Left colon (tissue), 2 donors: Measurements from ENCODE around the gene ZNF181. TPM values are rescaled to one million over a fixed set of nuclear protein-coding genes. Genes with fewer than 3 reads are reported as not detected.
"Not testable (repeated sequence)": the region's sequence is repeated elsewhere in the genome, so short reads cannot be mapped to it uniquely, and the experiment has no call there.

Source experiments
- ATAC-seq: fragments of 200-7000 bp; cut with Tn5 transposase; one replicate; pipeline ENCODE4 v1.9.1; 2020; ENCODE audit warnings: mild to moderate bottlenecking, moderate library complexity
- DNase-seq, 2 donors: peaks; one replicate each; pipeline ENCODE4 v3.0.0-alpha.2; 2020
- intact Hi-C, 2 donors: fragments of 100-400 bp; cut with DNase I in 1 of 2; cut with micrococcal nuclease in 1 of 2; formaldehyde crosslinking; loops; one replicate each; pipeline versions ENCODE4 v1.11.2 to v1.14.0; 2022; cut with DNase I, micrococcal nuclease
- long read RNA-seq: library from polyadenylated mRNA; unstranded; transcript quantifications from one replicate; pipeline ENCODE4 v2.0.0, GENCODE V29; 2021
- total RNA-seq, 2 donors: library from RNA; stranded (reverse); fragmentation: NEBNext Ultra II Directional; extraction: Animal tissue kit (Norgen Biotek cat#: 25700); gene quantifications; one replicate each; pipeline ENCODE4 v1.2.1, GENCODE V29; 2021
- donor health status: DM: no; HTN: no; CAD: no.
- donor health status: DM: yes; HTN: yes; CAD: no.

The ZNF181 gene
- 10 to 100 TPM in 1 of 2 donors, 1 to 10 TPM in 1; 8.4 to 10.1 TPM for total RNA-seq
- long read RNA-seq, partial matches to known transcripts, result 0 of 10 reads
- long read RNA-seq, other reads (novel, unspliced or antisense), result 8 of 10 reads

DNA sequence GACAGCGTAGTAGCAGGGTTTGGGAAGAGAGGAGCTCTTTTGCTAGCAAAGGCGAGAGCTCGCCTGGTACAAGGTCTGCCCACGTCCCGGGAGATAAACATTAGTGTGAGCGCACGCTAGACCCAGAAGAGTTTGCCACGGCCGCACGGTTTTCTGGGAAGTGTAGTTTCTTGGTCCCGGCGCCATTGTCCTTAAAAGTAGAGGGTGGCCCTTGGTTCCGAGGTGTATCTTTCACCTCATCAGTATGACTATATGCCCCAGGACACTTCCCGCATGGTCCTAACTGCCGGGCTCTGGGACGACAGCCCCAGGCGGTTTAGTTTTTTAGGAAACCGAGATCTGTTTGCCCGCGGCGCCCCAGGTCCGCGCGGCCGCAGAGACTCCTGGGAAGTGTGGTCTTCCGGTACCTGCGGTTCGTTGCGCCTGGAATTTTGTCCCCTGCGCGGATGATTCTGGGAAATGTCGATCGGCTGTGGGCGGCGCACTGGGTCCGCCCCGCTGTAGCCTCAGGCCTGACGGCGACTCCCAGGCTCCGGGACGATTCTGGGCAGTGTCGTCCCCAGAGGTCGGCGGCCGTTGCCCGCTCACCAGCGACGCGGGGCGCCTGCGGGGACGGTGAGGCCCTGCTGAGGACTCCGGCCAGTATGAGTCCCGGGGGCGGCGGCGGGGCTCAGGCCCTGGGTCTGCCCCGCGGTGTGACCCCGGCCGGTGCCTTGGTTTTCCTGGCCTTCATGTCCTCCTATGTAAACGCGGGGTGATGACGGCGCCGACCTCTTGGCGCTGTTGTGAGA, at the start of gene ZNF181:
Gene ZNF181 (plus strand): TSS at position 498 of the 791 bp plus-strand sequence. CDS start 795 bp downstream, outside the sequence.
- intact Hi-C loops, result no loop called here
- ATAC-seq, result peak; percentile 92
- peak; percentile 89 for DNase-seq

GRCh38 chr19:34685266-34685665, 48.8 kb upstream of the ZNF181 start:
- intact Hi-C loops, ATAC-seq, DNase-seq: not testable (repeated sequence)

DNA sequence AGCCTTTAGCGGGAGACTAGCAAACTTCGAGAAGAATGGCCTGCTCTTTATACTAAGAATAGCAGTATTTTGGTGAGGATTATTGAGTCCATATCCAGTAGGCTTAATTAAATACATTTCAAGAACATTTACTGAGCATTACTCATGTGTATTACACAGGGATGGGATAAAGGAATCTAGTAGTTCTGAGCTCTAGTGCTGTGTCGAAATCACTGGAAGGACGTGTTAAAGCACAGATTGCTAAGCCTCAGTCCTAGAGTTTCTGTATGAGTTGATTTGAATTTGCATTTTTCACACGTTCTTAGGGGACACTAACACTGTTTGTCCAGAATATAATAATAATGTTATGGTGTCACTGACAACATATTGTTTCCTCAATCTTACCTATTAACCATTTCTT, 47.6 kb upstream of the ZNF181 start:
- DNase-seq, result no peak
- intact Hi-C loops, result no loop called here
- ATAC-seq, result no peak

- intact Hi-C loops, result no loop called here
- ATAC-seq (no peak), DNase-seq (no peak)
Observed at GRCh38 chr19:34687348-34687747, 46.7 kb upstream of the ZNF181 start.

- intact Hi-C loops, result no loop called here
- ATAC-seq, result no peak
- no peak for DNase-seq
Observed at GRCh38 chr19:34688592-34688991, 45.5 kb upstream of the ZNF181 start.

- intact Hi-C loops, result no loop called here
- ATAC-seq, result no peak
- no peak for DNase-seq
Observed at GRCh38 chr19:34690372-34690771, 43.7 kb upstream of the ZNF181 start.

- ATAC-seq, result no peak
- intact Hi-C loops, result no loop called here
- DNase-seq, result no peak
Observed at GRCh38 chr19:34692549-34692948, 41.5 kb upstream of the ZNF181 start.

DNA sequence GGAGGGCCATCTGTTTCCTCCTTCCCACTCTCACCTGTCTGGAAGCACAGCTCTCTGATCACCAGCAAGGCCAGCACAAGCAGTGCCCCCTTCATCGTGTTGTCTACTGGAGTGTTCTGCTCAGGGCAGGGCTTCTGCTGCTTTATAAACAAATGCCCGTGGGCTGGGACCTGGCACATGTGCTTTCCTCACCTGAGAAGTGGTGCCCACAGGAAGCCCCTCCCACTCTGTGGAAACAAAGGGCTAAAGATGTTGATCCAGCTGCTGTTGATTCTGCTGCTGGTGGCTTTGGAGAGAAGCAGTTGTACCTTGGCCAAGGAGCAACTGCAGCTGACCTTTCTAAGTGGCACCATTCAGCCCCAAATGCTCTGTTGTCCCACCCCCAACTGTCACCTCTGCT, 26.4 kb upstream of the ZNF181 start:
- no peak for ATAC-seq
- DNase-seq, result no peak
- intact Hi-C loops, result no loop called here

DNA sequence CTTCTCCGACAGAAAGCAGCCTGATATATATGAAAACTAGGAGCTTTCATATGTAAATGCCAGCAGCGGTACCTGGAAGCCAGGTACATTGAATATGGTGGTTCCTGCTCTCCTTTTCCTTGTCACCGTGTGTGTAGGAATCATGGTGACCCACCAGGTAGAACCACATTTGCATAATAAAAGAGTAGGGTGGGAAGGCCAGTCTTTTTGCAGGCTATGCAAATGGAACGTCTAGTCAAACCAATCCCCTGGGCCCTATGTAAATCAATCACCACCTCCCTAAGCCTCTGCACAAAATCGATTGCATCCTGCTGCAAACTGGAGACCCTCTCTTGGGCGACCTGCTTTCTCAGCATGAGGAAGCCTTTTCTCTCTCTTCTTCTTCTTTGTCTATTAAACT, 22.2 kb upstream of the ZNF181 start:
- intact Hi-C loops, result loop anchor here in 1 of 2 donors (2.0 to 5.0 kb wide), 2 partner anchors 73 to 210 kb away; no protein-coding TSS in a partner anchor
- no peak for ATAC-seq
- no peak for DNase-seq

- peak in 1 of 2 donors; percentile 25 for DNase-seq
- ATAC-seq, result peak; percentile 69
- intact Hi-C loops, result loop anchor here in 1 of 2 donors (2.0 to 5.0 kb wide), 2 partner anchors 74 to 210 kb away; no protein-coding TSS in a partner anchor
Observed at GRCh38 chr19:34712395-34713261, 21.4 kb upstream of the ZNF181 start.

DNA sequence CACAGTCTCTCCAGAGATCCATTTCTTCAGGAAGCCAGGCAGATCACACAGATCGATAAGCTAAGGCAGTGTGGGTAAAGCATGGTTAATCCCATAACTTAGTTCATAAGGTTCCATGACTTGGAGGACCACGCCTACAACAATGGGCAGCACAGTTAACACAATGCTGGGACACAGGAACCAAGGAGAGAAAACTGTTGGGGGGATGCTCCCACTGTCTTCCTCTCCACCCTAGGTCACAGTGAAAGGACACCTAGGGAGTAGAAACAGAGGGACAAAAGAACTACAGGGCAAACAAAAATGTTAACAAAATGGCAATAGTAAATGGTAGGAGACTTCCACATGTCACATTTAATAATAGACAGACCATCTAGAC, 20.8 kb upstream of the ZNF181 start:
- DNase-seq, result no peak
- no peak for ATAC-seq
- intact Hi-C loops, result loop anchor here in 1 of 2 donors (2.0 to 5.0 kb wide), 2 partner anchors 74 to 211 kb away; no protein-coding TSS in a partner anchor

GRCh38 chr19:34715357-34715756, 18.7 kb upstream of the ZNF181 start:
- ATAC-seq (no peak), DNase-seq (no peak)
- intact Hi-C loops, result no loop called here

DNA sequence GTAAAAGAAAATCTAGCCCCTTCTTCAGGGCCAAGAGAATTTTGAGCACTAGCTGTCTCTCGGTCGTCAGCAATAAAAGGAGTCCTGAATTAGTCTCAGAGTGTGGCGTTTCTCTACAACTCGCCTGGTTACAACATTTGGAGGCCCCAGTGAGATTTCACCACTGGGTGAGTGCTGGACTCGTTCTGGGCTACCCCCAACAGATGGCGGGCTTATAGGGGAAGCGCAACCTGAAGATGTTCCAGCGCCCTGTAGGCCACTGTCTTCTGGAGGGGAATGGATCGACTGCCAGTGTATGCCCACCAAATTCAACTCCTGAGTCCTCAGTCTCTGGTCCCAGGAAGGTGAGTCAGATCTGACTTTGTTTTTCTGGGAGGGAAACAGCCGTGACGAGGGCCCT, 11.7 kb upstream of the ZNF181 start:
- ATAC-seq, result no peak
- no peak for DNase-seq
- intact Hi-C loops, result no loop called here

- no peak for DNase-seq
- intact Hi-C loops, result no loop called here
- ATAC-seq, result no peak
Observed at GRCh38 chr19:34725400-34725799, 8.6 kb upstream of the ZNF181 start.

DNA sequence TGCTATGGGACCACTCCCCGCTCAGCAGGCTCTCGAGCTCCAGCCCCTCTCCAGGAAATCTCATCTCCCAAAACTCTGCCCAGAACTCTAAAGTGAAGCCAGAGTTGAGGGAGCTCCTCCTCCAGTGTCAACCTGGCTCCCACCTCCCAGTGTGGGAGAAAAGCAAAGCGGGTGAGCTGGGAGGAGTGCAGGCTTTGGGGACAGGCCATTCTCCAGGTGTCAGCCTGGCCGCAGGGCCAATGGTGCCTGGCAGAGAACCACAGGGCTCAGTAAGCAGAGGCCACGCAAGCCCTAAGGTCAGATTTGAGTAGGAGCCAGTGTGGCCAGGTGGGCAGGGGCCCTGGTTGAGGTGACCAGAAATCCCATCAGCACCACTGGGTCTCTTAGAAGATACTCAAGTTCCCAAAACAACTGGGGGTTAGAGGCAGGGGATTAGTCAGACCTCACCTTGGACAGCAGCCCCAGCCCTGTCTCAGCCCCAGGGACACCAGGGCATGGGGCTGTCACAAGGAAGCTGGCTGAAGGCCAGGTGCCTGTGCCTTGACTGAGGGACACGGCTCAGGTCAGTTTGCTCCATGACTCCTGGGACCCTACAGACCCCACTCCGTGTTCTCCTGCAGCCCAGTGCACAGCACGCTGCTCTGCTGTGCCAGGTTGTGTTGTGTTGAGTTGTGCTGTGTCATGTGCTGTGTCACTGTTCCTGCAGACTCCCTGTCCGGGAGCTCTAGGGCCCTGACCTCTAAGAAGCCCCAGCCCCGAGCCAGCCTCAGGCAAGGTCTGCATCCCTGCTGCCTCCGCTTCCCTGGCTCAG, 2.8 kb upstream of the ZNF181 start:
- DNase-seq (peak in 1 of 2 donors; percentile 8), ATAC-seq (no peak)
- intact Hi-C loops, result no loop called here

DNA sequence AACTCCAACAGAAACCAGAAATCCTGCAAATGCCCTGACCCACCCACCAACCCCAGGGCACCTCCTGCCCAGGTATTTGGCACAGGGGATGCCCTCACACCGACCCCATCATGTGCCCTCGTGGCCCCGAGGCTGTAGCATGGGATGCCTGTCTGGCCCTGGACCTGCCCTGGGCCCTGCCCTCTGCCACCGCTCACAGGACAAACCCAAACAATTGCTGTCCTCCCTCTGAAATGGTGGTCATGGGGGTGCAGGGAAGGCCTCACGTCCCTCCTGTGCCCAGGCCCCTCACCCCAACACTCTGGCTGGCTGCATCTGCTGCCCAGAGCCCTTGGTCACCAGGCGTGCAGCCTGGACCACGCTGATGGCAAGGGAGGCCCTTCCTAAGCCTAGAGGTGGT, 2.1 kb upstream of the ZNF181 start:
- no peak for ATAC-seq
- DNase-seq, result peak in 1 of 2 donors; percentile 9
- intact Hi-C loops, result no loop called here

- ATAC-seq (no peak), DNase-seq (peak; percentile 23 to 32)
- intact Hi-C loops, result no loop called here
Observed at GRCh38 chr19:34732612-34733211, 1.3 kb upstream of the ZNF181 start.

- ATAC-seq (peak; percentile 40), DNase-seq (peak in 1 of 2 donors; percentile 62)
- intact Hi-C loops, result no loop called here
Observed at GRCh38 chr19:34733266-34733745, 737 bp upstream of the ZNF181 start.
